WTC11 (cell line): Measurements from ENCODE around the gene IGLL5.

Source experiments
- TF ChIP-seq, protein P1 (sequence below): sonication (generic); formaldehyde crosslinking; IDR thresholded peaks from 2 replicates; pipeline ENCODE4 v1.8.1; 2023; ENCODE audit warnings: mild to moderate bottlenecking, missing genetic modification reagents
- TF ChIP-seq, protein P2 (sequence below): fragments of 200-600 bp; IDR thresholded peaks from 2 replicates; pipeline ENCODE4 v1.8.0; 2022; ENCODE audit warnings: antibody characterized with exemption
- TF ChIP-seq, protein P3 (sequence below): sonication (generic); formaldehyde crosslinking; IDR thresholded peaks from 2 replicates; pipeline ENCODE4 v1.8.1; 2023; ENCODE audit warnings: mild to moderate bottlenecking, missing genetic modification reagents

DNA sequence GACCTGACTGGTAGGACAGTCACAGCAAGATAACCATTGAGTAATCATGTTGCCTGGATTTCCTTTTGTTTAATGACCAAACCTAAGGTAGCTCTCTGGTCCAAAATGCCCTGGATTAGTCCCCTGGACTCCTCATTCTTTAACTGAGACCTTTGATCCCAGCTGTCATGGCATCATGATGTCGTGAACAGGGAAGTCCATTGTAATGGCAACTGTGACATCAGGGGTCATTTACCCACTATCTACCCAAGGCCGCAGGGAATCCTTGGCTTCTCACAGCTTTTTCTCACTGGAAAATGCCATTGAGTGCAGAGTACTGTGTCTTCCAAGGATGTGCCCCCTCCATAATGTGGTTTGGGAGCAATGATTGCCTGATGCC, 29.1 kb upstream of the IGLL5 start:
- TF ChIP-seq, protein P1, sequence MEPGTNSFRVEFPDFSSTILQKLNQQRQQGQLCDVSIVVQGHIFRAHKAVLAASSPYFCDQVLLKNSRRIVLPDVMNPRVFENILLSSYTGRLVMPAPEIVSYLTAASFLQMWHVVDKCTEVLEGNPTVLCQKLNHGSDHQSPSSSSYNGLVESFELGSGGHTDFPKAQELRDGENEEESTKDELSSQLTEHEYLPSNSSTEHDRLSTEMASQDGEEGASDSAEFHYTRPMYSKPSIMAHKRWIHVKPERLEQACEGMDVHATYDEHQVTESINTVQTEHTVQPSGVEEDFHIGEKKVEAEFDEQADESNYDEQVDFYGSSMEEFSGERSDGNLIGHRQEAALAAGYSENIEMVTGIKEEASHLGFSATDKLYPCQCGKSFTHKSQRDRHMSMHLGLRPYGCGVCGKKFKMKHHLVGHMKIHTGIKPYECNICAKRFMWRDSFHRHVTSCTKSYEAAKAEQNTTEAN (CRISPR knock-in tag): no peak
- TF ChIP-seq, protein P2, sequence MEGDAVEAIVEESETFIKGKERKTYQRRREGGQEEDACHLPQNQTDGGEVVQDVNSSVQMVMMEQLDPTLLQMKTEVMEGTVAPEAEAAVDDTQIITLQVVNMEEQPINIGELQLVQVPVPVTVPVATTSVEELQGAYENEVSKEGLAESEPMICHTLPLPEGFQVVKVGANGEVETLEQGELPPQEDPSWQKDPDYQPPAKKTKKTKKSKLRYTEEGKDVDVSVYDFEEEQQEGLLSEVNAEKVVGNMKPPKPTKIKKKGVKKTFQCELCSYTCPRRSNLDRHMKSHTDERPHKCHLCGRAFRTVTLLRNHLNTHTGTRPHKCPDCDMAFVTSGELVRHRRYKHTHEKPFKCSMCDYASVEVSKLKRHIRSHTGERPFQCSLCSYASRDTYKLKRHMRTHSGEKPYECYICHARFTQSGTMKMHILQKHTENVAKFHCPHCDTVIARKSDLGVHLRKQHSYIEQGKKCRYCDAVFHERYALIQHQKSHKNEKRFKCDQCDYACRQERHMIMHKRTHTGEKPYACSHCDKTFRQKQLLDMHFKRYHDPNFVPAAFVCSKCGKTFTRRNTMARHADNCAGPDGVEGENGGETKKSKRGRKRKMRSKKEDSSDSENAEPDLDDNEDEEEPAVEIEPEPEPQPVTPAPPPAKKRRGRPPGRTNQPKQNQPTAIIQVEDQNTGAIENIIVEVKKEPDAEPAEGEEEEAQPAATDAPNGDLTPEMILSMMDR: no peak
- TF ChIP-seq, protein P3, sequence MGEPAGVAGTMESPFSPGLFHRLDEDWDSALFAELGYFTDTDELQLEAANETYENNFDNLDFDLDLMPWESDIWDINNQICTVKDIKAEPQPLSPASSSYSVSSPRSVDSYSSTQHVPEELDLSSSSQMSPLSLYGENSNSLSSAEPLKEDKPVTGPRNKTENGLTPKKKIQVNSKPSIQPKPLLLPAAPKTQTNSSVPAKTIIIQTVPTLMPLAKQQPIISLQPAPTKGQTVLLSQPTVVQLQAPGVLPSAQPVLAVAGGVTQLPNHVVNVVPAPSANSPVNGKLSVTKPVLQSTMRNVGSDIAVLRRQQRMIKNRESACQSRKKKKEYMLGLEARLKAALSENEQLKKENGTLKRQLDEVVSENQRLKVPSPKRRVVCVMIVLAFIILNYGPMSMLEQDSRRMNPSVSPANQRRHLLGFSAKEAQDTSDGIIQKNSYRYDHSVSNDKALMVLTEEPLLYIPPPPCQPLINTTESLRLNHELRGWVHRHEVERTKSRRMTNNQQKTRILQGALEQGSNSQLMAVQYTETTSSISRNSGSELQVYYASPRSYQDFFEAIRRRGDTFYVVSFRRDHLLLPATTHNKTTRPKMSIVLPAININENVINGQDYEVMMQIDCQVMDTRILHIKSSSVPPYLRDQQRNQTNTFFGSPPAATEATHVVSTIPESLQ (CRISPR knock-in tag): no peak
